Gastrocnemius medialis (tissue), 4 donors: Measurements from ENCODE around the gene GRK6.

Source experiments
- POLR2A ChIP-seq, 2 donors: fragments of 450-650 bp; IDR thresholded peaks; one replicate each; pipeline ENCODE4 v1.6.1; 2017; ENCODE audit warnings: antibody characterized with exemption in 2 of 2, mild to moderate bottlenecking in 2 of 2, moderate library complexity in 2 of 2
- TF ChIP-seq, protein P1 (sequence below), 5 experiments: fragments of 450-650 bp in 3 of 5; fragments of 200-600 bp in 2 of 5; sonication (generic) in 2 of 5; IDR thresholded peaks in 4 of 5; conservative IDR thresholded peaks in 1 of 5; 1 replicate in 4 of 5; 2 replicates in 1 of 5; pipeline ENCODE4 v1.5.1; 2016 to 2019; ENCODE audit warnings: antibody characterized with exemption in 5 of 5, mild to moderate bottlenecking in 3 of 5, moderate library complexity in 3 of 5

- TF ChIP-seq, protein P1, sequence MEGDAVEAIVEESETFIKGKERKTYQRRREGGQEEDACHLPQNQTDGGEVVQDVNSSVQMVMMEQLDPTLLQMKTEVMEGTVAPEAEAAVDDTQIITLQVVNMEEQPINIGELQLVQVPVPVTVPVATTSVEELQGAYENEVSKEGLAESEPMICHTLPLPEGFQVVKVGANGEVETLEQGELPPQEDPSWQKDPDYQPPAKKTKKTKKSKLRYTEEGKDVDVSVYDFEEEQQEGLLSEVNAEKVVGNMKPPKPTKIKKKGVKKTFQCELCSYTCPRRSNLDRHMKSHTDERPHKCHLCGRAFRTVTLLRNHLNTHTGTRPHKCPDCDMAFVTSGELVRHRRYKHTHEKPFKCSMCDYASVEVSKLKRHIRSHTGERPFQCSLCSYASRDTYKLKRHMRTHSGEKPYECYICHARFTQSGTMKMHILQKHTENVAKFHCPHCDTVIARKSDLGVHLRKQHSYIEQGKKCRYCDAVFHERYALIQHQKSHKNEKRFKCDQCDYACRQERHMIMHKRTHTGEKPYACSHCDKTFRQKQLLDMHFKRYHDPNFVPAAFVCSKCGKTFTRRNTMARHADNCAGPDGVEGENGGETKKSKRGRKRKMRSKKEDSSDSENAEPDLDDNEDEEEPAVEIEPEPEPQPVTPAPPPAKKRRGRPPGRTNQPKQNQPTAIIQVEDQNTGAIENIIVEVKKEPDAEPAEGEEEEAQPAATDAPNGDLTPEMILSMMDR (IDR thresholded peaks at IDR 0.05 in 4 of 5, conservative IDR thresholded peaks at IDR 0.05 in 1 of 5): no peak
- no peak for TF ChIP-seq POLR2A (IDR thresholded peaks at IDR 0.05)
These were observed 53.3 kb downstream of the GRK6 start for GRCh38 chr5:177479774-177480173.
